ENCODE results near the gene DKC1. TPM values are rescaled to one million over a fixed set of nuclear protein-coding genes. Genes with fewer than 3 reads are reported as not detected.

The DKC1 gene
- total RNA-seq, 2 donors from 2014 or later, result 21.6 to 26.5 TPM

- intact Hi-C loops (cut with DNase I), result no loop called here
- no peak for DNase-seq (ENCODE audit: low spot score)
These were observed 18.3 kb downstream of the DKC1 start for GRCh38 chrX:154780968-154781367.

- DNase-seq (ENCODE audit: low spot score), result no peak
- intact Hi-C loops (cut with DNase I), result no loop called here
These were observed 21.7 kb downstream of the DKC1 start for GRCh38 chrX:154784149-154784995.

GRCh38 chrX:154785716-154786115 lies 23.1 kb downstream of the DKC1 start:
- intact Hi-C loops (cut with DNase I), result no loop called here
- DNase-seq (ENCODE audit: low spot score), result no peak

- intact Hi-C loops (cut with DNase I), result no loop called here
- no peak for DNase-seq (ENCODE audit: low spot score)
These were observed 28.8 kb downstream of the DKC1 start for GRCh38 chrX:154791467-154791866.

- DNase-seq (ENCODE audit: low spot score), result no peak
- intact Hi-C loops (cut with DNase I), result no loop called here
These were observed 29.3 kb downstream of the DKC1 start for GRCh38 chrX:154791939-154792338.

- no peak for DNase-seq (ENCODE audit: low spot score)
- intact Hi-C loops (cut with DNase I), result no loop called here
These were observed 30.6 kb downstream of the DKC1 start for GRCh38 chrX:154793084-154793795.

- no peak for DNase-seq (ENCODE audit: low spot score)
- intact Hi-C loops (cut with DNase I), result no loop called here
These were observed 32.4 kb downstream of the DKC1 start for GRCh38 chrX:154795016-154795415.

GRCh38 chrX:154797006-154797405 lies 34.3 kb downstream of the DKC1 start:
- intact Hi-C loops (cut with DNase I), result no loop called here
- no peak for DNase-seq (ENCODE audit: low spot score)

GRCh38 chrX:154799556-154800348 lies 37.1 kb downstream of the DKC1 start:
- intact Hi-C loops (cut with DNase I), result no loop called here
- no peak for DNase-seq (ENCODE audit: low spot score)

- intact Hi-C loops (cut with DNase I), result no loop called here
- DNase-seq (ENCODE audit: low spot score), result no peak
These were observed 38.0 kb downstream of the DKC1 start for GRCh38 chrX:154800478-154801210.

GRCh38 chrX:154802947-154803346 lies 40.3 kb downstream of the DKC1 start:
- intact Hi-C loops (cut with DNase I), result no loop called here
- no peak for DNase-seq (ENCODE audit: low spot score)

- no peak for DNase-seq (ENCODE audit: low spot score)
- intact Hi-C loops (cut with DNase I), result no loop called here
These were observed 41.7 kb downstream of the DKC1 start for GRCh38 chrX:154804261-154804956.

- intact Hi-C loops (cut with DNase I), result no loop called here
- DNase-seq (ENCODE audit: low spot score), result peak; percentile 93
These were observed 42.5 kb downstream of the DKC1 start, which contains the start of gene MPP1 for GRCh38 chrX:154804957-154805695. Gene MPP1 (minus strand): TSS chrX:154805485. CDS start chrX:154805373, 112 bp downstream.

- no peak for DNase-seq (ENCODE audit: low spot score)
- intact Hi-C loops (cut with DNase I), result no loop called here
These were observed 43.0 kb downstream of the DKC1 start for GRCh38 chrX:154805696-154806091.

- intact Hi-C loops (cut with DNase I), result no loop called here
- DNase-seq (ENCODE audit: low spot score), result no peak
These were observed 44.3 kb downstream of the DKC1 start for GRCh38 chrX:154806837-154807501.

GRCh38 chrX:154809939-154810665 lies 47.4 kb downstream of the DKC1 start:
- no peak for DNase-seq (ENCODE audit: low spot score)
- intact Hi-C loops (cut with DNase I), result no loop called here
